PFSK-1 (cell line): ENCODE results near the gene SRMS.

ENCODE experiments used
- FOXP2 ChIP-seq: optimal IDR thresholded peaks from 2 replicates; pipeline ENCODE3; 2011; ENCODE audit warnings: borderline replicate concordance, control low read depth, inconsistent platforms; ENCODE audit not compliant: insufficient read depth; ENCODE audit errors: extremely low read length, extremely low read depth
- POLR2AphosphoS5 ChIP-seq: IDR thresholded peaks from 2 replicates; pipeline ENCODE4 v1.6.1; 2012; ENCODE audit warnings: low read depth, mild to moderate bottlenecking, control low read depth, low read length, moderate library complexity
- SIN3A ChIP-seq: IDR thresholded peaks from 2 replicates; pipeline ENCODE4 v1.6.1; 2012; ENCODE audit warnings: mild to moderate bottlenecking, low read length, moderate library complexity, borderline replicate concordance; ENCODE audit not compliant: insufficient read depth
- TAF1 ChIP-seq: IDR thresholded peaks from 2 replicates; pipeline ENCODE4 v1.6.1; 2012; ENCODE audit warnings: low read length, control low read depth, borderline replicate concordance; ENCODE audit not compliant: insufficient read depth
- TF ChIP-seq, protein P1 (sequence below), 2 experiments: IDR thresholded peaks; 2 replicates each; pipeline versions ENCODE4 v1.6.1 to v1.8.0; 2011 to 2012; ENCODE audit warnings: low read depth in 2 of 2, low read length in 2 of 2, control low read depth in 1 of 2, inconsistent platforms in 1 of 2, mild to moderate bottlenecking in 1 of 2, moderate library complexity in 1 of 2; ENCODE audit not compliant: insufficient read depth in 1 of 2

SRMS gene

DNA sequence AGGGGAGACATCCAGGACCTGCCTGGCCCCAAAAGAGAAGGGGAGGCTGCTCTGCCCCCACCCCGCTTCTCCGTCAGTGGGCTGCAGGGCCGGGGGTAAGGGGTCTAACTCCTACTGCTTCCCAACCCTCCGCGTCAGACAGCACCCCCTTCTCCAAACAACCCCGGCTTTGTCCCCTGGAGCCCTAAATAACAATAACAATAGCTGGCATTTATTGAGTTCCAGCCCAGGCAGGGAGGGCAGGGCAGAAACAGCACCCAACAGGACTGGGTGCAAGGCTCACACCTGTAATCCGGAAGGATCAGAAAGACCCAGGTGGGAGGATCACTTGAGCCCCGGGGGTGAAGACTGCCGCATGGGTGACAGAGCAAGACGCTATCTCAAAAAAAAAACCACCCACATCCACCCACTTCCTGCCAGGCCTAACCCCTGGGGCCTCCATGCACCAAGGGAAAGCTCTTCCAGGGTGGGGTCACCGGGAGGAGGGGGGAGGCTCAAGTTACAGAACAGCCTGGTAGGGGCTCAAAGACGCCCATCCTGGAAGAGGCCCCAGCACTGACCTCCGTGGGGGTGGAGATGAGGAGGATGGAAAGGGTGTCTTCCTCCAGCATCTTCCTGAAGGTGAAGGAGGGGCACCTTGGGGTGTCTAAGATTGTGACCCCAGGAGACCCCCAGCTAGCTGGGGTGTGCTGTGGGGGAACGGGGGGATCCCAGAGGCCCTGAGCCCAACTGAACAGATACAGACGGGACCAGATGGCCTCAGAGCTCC lies 5.1 kb upstream of the SRMS start:
- no peak for TF ChIP-seq POLR2AphosphoS5
- no peak for TF ChIP-seq TAF1

- TF ChIP-seq POLR2AphosphoS5: no peak
- TF ChIP-seq, protein P1, sequence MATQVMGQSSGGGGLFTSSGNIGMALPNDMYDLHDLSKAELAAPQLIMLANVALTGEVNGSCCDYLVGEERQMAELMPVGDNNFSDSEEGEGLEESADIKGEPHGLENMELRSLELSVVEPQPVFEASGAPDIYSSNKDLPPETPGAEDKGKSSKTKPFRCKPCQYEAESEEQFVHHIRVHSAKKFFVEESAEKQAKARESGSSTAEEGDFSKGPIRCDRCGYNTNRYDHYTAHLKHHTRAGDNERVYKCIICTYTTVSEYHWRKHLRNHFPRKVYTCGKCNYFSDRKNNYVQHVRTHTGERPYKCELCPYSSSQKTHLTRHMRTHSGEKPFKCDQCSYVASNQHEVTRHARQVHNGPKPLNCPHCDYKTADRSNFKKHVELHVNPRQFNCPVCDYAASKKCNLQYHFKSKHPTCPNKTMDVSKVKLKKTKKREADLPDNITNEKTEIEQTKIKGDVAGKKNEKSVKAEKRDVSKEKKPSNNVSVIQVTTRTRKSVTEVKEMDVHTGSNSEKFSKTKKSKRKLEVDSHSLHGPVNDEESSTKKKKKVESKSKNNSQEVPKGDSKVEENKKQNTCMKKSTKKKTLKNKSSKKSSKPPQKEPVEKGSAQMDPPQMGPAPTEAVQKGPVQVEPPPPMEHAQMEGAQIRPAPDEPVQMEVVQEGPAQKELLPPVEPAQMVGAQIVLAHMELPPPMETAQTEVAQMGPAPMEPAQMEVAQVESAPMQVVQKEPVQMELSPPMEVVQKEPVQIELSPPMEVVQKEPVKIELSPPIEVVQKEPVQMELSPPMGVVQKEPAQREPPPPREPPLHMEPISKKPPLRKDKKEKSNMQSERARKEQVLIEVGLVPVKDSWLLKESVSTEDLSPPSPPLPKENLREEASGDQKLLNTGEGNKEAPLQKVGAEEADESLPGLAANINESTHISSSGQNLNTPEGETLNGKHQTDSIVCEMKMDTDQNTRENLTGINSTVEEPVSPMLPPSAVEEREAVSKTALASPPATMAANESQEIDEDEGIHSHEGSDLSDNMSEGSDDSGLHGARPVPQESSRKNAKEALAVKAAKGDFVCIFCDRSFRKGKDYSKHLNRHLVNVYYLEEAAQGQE (IDR thresholded peaks at IDR 0.05; ENCODE audit: insufficient read depth in 1 of 2, low read depth in 2 of 2, low read length in 2 of 2): no peak
- no peak for TF ChIP-seq TAF1
- no peak for TF ChIP-seq FOXP2
- TF ChIP-seq SIN3A: no peak
These were observed 3.5 kb upstream of the SRMS start for GRCh38 chr20:63551068-63551467.

- TF ChIP-seq SIN3A: no peak
- TF ChIP-seq FOXP2: no peak
- no peak for TF ChIP-seq POLR2AphosphoS5
- TF ChIP-seq TAF1: no peak
- TF ChIP-seq, protein P1 (IDR thresholded peaks at IDR 0.05; ENCODE audit: insufficient read depth in 1 of 2, low read depth in 2 of 2, low read length in 2 of 2): no peak
These were observed 2.2 kb upstream of the SRMS start for GRCh38 chr20:63549679-63550282.

- TF ChIP-seq, protein P1 (IDR thresholded peaks at IDR 0.05; ENCODE audit: insufficient read depth in 1 of 2, low read depth in 2 of 2, low read length in 2 of 2): no peak
- TF ChIP-seq SIN3A (no peak), FOXP2 (no peak), POLR2AphosphoS5 (no peak), TAF1 (no peak)
These were observed 1.5 kb upstream of the SRMS start for GRCh38 chr20:63549019-63549418.

DNA sequence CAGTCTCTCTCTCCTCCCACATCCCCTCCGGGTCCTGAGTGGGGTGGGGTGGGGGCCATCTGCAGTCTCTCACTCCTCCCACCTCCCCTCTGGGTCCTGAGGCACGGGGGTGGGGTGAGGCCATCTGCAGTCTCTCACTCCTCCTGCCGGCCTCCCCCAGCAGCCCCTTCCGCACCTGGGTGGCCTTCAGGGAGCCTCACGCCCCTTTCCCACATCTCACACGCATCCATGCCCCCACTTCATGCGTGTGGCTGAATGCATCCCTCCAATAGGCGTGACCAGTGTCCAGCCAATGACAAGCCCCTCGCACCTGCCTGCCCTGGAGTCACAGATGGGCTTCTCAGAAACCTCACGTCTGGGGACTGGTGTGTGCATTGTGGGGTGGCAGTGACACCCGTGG lies 993 bp upstream of the SRMS start:
- no peak for TF ChIP-seq TAF1
- TF ChIP-seq POLR2AphosphoS5: no peak
- no peak for TF ChIP-seq SIN3A
- TF ChIP-seq, protein P1 (IDR thresholded peaks at IDR 0.05; ENCODE audit: insufficient read depth in 1 of 2, low read depth in 2 of 2, low read length in 2 of 2): no peak
- no peak for TF ChIP-seq FOXP2
